Gastroesophageal sphincter (tissue), 4 donors: ENCODE measurements around the gene CCNK. TPM values are rescaled to one million over a fixed set of nuclear protein-coding genes. Genes with fewer than 3 reads are reported as not detected.

Experiments
- ATAC-seq: fragments of 150-250 bp; one replicate; pipeline ENCODE4 v1.9.1; 2016; ENCODE audit warnings: mild to moderate bottlenecking, moderate library complexity
- H3K27ac ChIP-seq, 4 donors: fragments of 200-600 bp; sonication (generic) in 3 of 4; 1 replicate in 3 of 4; 2 replicates in 1 of 4; pipeline ENCODE4 v1.5.1; 2016 to 2019
- H3K27me3 ChIP-seq: fragments of 200-600 bp; sonication (generic); one replicate; pipeline ENCODE4 v1.5.1; 2019
- H3K36me3 ChIP-seq, 2 donors: fragments of 200-600 bp; sonication (generic); one replicate each; pipeline ENCODE4 v1.5.1; 2019; ENCODE audit warnings: control low read depth in 1 of 2
- H3K4me1 ChIP-seq, 3 donors: fragments of 200-600 bp; sonication (generic); 1 replicate in 2 of 3; 2 replicates in 1 of 3; pipeline ENCODE4 v1.5.1; 2016 to 2019; ENCODE audit warnings: control low read depth in 2 of 3
- H3K4me3 ChIP-seq, 2 donors: fragments of 200-600 bp; sonication (generic); one replicate each; pipeline ENCODE4 v1.5.1; 2019; ENCODE audit warnings: mild to moderate bottlenecking in 1 of 2, moderate library complexity in 1 of 2
- H3K9me3 ChIP-seq, 3 donors: fragments of 200-600 bp; sonication (generic); one replicate each; pipeline ENCODE4 v1.5.1; 2017 to 2019; ENCODE audit warnings: control low read depth in 2 of 3
- CTCF ChIP-seq, 4 experiments: fragments of 200-600 bp in 2 of 4; fragments of 450-650 bp in 2 of 4; sonication (generic) in 1 of 4; IDR thresholded peaks; one replicate each; pipeline ENCODE4 v1.5.1; 2017 to 2019; ENCODE audit warnings: antibody characterized with exemption in 4 of 4, mild to moderate bottlenecking in 2 of 4, moderate library complexity in 2 of 4
- EP300 ChIP-seq: sonication (generic); formaldehyde crosslinking; IDR thresholded peaks from one replicate; pipeline ENCODE4 v1.6.1; 2017; ENCODE audit warnings: antibody characterized with exemption, mild to moderate bottlenecking
- POLR2A ChIP-seq, 2 donors: fragments of 450-650 bp; IDR thresholded peaks; one replicate each; pipeline ENCODE4 v1.6.1; 2017; ENCODE audit warnings: antibody characterized with exemption in 2 of 2, mild to moderate bottlenecking in 2 of 2, moderate library complexity in 1 of 2
- POLR2AphosphoS5 ChIP-seq: sonication (generic); formaldehyde crosslinking; IDR thresholded peaks from one replicate; pipeline ENCODE4 v1.6.1; 2017; ENCODE audit warnings: antibody characterized with exemption
- WGBS, 2 donors: methylation state at CpG; one replicate each; pipeline ENCODE4 v1.1.5; 2018; ENCODE audit warnings: low coverage in 1 of 2; 5-methylcytosine and 5-hydroxymethylcytosine counted together
- total RNA-seq, 4 donors: library from RNA; depleted of rRNA; stranded (reverse); fragments of >200 nt; gene quantifications; one replicate each; pipeline ENCODE4 v1.1.0, GENCODE V29; 2016

The CCNK gene
- total RNA-seq, 4 donors from 2014 or later, result 17.1 to 26.8 (median 20.7) TPM

- H3K27ac ChIP-seq, result peak overlapping the region in 2 of 4 donors; percentile 22 to 31
- peaks cover 0 to 50% (median 25%) of the 10 kb centered on the region in 3 donors for H3K4me1 ChIP-seq
- no peaks in the 10 kb centered on the region for H3K27me3 ChIP-seq
- TF ChIP-seq POLR2AphosphoS5 (no peak), EP300 (no peak), POLR2A (IDR thresholded peaks at IDR 0.05) (no peak), CTCF (IDR thresholded peaks at IDR 0.05) (no peak)
- H3K36me3 ChIP-seq, result peaks cover 0 to 62% of the 10 kb centered on the region in 2 donors
- no peak overlapping the region for H3K4me3 ChIP-seq
- no peak for ATAC-seq
- no peaks in the 10 kb centered on the region for H3K9me3 ChIP-seq
- no CpG with 5 or more reads among the region's 13 CpGs for whole genome bisulfite sequencing, 2 donors
Observed at GRCh38 chr14:99513946-99514551, 32.8 kb downstream of the CCNK start.

GRCh38 chr14:99514552-99515300 lies 33.5 kb downstream of the CCNK start:
- H3K27ac ChIP-seq, result peak overlapping the region in 2 of 4 donors; percentile 22 to 31
- H3K9me3 ChIP-seq, result no peaks in the 10 kb centered on the region
- H3K4me1 ChIP-seq, result peaks cover 0 to 49% (median 25%) of the 10 kb centered on the region in 3 donors
- no peak overlapping the region for H3K4me3 ChIP-seq
- H3K27me3 ChIP-seq, result no peaks in the 10 kb centered on the region
- 67% methylated on average over 4 of the region's 20 CpGs; no CpG with 5 or more reads in 1 of the 2 donors for WGBS, 2 donors
- no peak for ATAC-seq
- no peak for TF ChIP-seq EP300
- TF ChIP-seq CTCF (IDR thresholded peaks at IDR 0.05), result no peak
- TF ChIP-seq POLR2AphosphoS5, result no peak
- no peak for TF ChIP-seq POLR2A (IDR thresholded peaks at IDR 0.05)
- peaks cover 0 to 55% of the 10 kb centered on the region in 2 donors for H3K36me3 ChIP-seq

- Histone ChIP-seq H3K4me3 (no peak overlapping the region), H3K4me1 (peaks cover 0 to 41% (median 25%) of the 10 kb centered on the region in 3 donors), H3K27ac (no peak overlapping the region), H3K27me3 (no peaks in the 10 kb centered on the region), H3K9me3 (no peaks in the 10 kb centered on the region), H3K36me3 (peaks cover 0 to 48% of the 10 kb centered on the region in 2 donors)
- no peak for ATAC-seq
- TF ChIP-seq EP300, result no peak
- TF ChIP-seq CTCF (IDR thresholded peaks at IDR 0.05), result no peak
- TF ChIP-seq POLR2A (IDR thresholded peaks at IDR 0.05), result no peak
- no peak for TF ChIP-seq POLR2AphosphoS5
- 60% methylated on average over 1 of the region's 27 CpGs; no CpG with 5 or more reads in 1 of the 2 donors for WGBS, 2 donors
Observed at GRCh38 chr14:99515301-99516155, 34.3 kb downstream of the CCNK start.

GRCh38 chr14:99516156-99516870 lies 35.1 kb downstream of the CCNK start:
- no peak overlapping the region for H3K4me3 ChIP-seq
- no peak overlapping the region for H3K27ac ChIP-seq
- no peak for ATAC-seq
- H3K4me1 ChIP-seq, result peaks cover 0 to 40% (median 17%) of the 10 kb centered on the region in 3 donors
- H3K27me3 ChIP-seq, result no peaks in the 10 kb centered on the region
- no peaks in the 10 kb centered on the region for H3K9me3 ChIP-seq
- TF ChIP-seq POLR2A (IDR thresholded peaks at IDR 0.05) (no peak), CTCF (IDR thresholded peaks at IDR 0.05) (no peak), EP300 (no peak), POLR2AphosphoS5 (no peak)
- WGBS, 2 donors, result 62 to 64% methylated on average over 4 to 8 of the region's 24 CpGs
- peaks cover 0 to 48% of the 10 kb centered on the region in 2 donors for H3K36me3 ChIP-seq
